ENCODE measurements around the gene IGF1R. TPM values are rescaled to one million over a fixed set of nuclear protein-coding genes. Genes with fewer than 3 reads are reported as not detected.

The IGF1R gene
- total RNA-seq, 1 donor from 2014 or later: 131 TPM

- H3K4me3 Mint-ChIP-seq (ENCODE audit: unreplicated experiment): no peak overlapping the region
- TF ChIP-seq CTCF (IDR thresholded peaks at IDR 0.05; ENCODE audit: unreplicated experiment): no peak
- H3K27ac Mint-ChIP-seq (ENCODE audit: unreplicated experiment): no peak overlapping the region
- DNase-seq (ENCODE audit: low spot score): no peak
- no peaks in the 10 kb centered on the region for H3K9me3 Mint-ChIP-seq (ENCODE audit: unreplicated experiment)
- H3K4me1 Mint-ChIP-seq (ENCODE audit: unreplicated experiment): peaks cover 30% of the 10 kb centered on the region
- H3K27me3 Mint-ChIP-seq (ENCODE audit: unreplicated experiment): no peaks in the 10 kb centered on the region
- H3K36me3 Mint-ChIP-seq (ENCODE audit: low read depth, unreplicated experiment): no peaks in the 10 kb centered on the region
These were observed 191.7 kb downstream of the IGF1R start for GRCh38 chr15:98840053-98840452.

GRCh38 chr15:98841419-98841970 lies 193.2 kb downstream of the IGF1R start:
- H3K27me3 Mint-ChIP-seq (ENCODE audit: unreplicated experiment): no peaks in the 10 kb centered on the region
- no peak overlapping the region for H3K27ac Mint-ChIP-seq (ENCODE audit: unreplicated experiment)
- no peak for DNase-seq (ENCODE audit: low spot score)
- no peaks in the 10 kb centered on the region for H3K36me3 Mint-ChIP-seq (ENCODE audit: low read depth, unreplicated experiment)
- H3K4me1 Mint-ChIP-seq (ENCODE audit: unreplicated experiment): peaks cover 40% of the 10 kb centered on the region
- H3K9me3 Mint-ChIP-seq (ENCODE audit: unreplicated experiment): no peaks in the 10 kb centered on the region
- H3K4me3 Mint-ChIP-seq (ENCODE audit: unreplicated experiment): no peak overlapping the region
- TF ChIP-seq CTCF (IDR thresholded peaks at IDR 0.05; ENCODE audit: unreplicated experiment): no peak

- DNase-seq (ENCODE audit: low spot score): no peak
- no peak for TF ChIP-seq CTCF (IDR thresholded peaks at IDR 0.05; ENCODE audit: unreplicated experiment)
These were observed 194.0 kb downstream of the IGF1R start for GRCh38 chr15:98842192-98842972.

GRCh38 chr15:98842973-98843285 lies 194.6 kb downstream of the IGF1R start:
- peak overlapping the region; percentile 25 for H3K27ac Mint-ChIP-seq (ENCODE audit: unreplicated experiment)
- H3K36me3 Mint-ChIP-seq (ENCODE audit: low read depth, unreplicated experiment): no peaks in the 10 kb centered on the region
- H3K4me3 Mint-ChIP-seq (ENCODE audit: unreplicated experiment): no peak overlapping the region
- H3K9me3 Mint-ChIP-seq (ENCODE audit: unreplicated experiment): no peaks in the 10 kb centered on the region
- H3K27me3 Mint-ChIP-seq (ENCODE audit: unreplicated experiment): no peaks in the 10 kb centered on the region
- H3K4me1 Mint-ChIP-seq (ENCODE audit: unreplicated experiment): peaks cover 41% of the 10 kb centered on the region
- no peak for DNase-seq (ENCODE audit: low spot score)
- no peak for TF ChIP-seq CTCF (IDR thresholded peaks at IDR 0.05; ENCODE audit: unreplicated experiment)

More at GRCh38 chr15:98842192-98842972, 194.0 kb downstream of the IGF1R start:
- Mint-ChIP-seq H3K4me3 (ENCODE audit: unreplicated experiment) (no peak overlapping the region), H3K4me1 (ENCODE audit: unreplicated experiment) (peaks cover 41% of the 10 kb centered on the region), H3K27ac (ENCODE audit: unreplicated experiment) (peak overlapping the region; percentile 25), H3K9me3 (ENCODE audit: unreplicated experiment) (no peaks in the 10 kb centered on the region), H3K36me3 (ENCODE audit: low read depth, unreplicated experiment) (no peaks in the 10 kb centered on the region), H3K27me3 (ENCODE audit: unreplicated experiment) (no peaks in the 10 kb centered on the region)

- H3K27ac Mint-ChIP-seq (ENCODE audit: unreplicated experiment): no peak overlapping the region
- no peaks in the 10 kb centered on the region for H3K36me3 Mint-ChIP-seq (ENCODE audit: low read depth, unreplicated experiment)
- H3K4me1 Mint-ChIP-seq (ENCODE audit: unreplicated experiment): peaks cover 45% of the 10 kb centered on the region
- H3K4me3 Mint-ChIP-seq (ENCODE audit: unreplicated experiment): no peak overlapping the region
- no peak for TF ChIP-seq CTCF (IDR thresholded peaks at IDR 0.05; ENCODE audit: unreplicated experiment)
- DNase-seq (ENCODE audit: low spot score): no peak
- peaks cover 2% of the 10 kb centered on the region for H3K27me3 Mint-ChIP-seq (ENCODE audit: unreplicated experiment)
- H3K9me3 Mint-ChIP-seq (ENCODE audit: unreplicated experiment): no peaks in the 10 kb centered on the region
These were observed 195.5 kb downstream of the IGF1R start for GRCh38 chr15:98843844-98844243.

Measured in endothelial cell (in vitro differentiated cells).